IPS-15b (cell line): ENCODE data around the gene SLC5A1.

Source experiments
- H3K27me3 ChIP-seq: one replicate; pipeline ENCODE4 v1.6.1; 2013; ENCODE audit warnings: low read length; ENCODE audit not compliant: control insufficient read depth, insufficient read depth
- H3K36me3 ChIP-seq: one replicate; pipeline ENCODE4 v1.6.1; 2013; ENCODE audit warnings: low read length; ENCODE audit not compliant: control insufficient read depth, insufficient read depth
- H3K4me1 ChIP-seq: one replicate; pipeline ENCODE4 v1.6.1; 2013; ENCODE audit warnings: mild to moderate bottlenecking, low read length; ENCODE audit not compliant: control insufficient read depth, insufficient read depth
- H3K4me3 ChIP-seq: one replicate; pipeline ENCODE4 v1.5.1; 2013; ENCODE audit warnings: low read depth, low read length
- H3K9ac ChIP-seq: one replicate; pipeline ENCODE4 v1.6.1; 2013; ENCODE audit warnings: low read depth, mild to moderate bottlenecking, low read length
- H3K9me3 ChIP-seq: one replicate; pipeline ENCODE4 v1.6.1; 2013; ENCODE audit warnings: mild to moderate bottlenecking, low read length; ENCODE audit not compliant: control insufficient read depth, insufficient read depth

The SLC5A1 gene

DNA sequence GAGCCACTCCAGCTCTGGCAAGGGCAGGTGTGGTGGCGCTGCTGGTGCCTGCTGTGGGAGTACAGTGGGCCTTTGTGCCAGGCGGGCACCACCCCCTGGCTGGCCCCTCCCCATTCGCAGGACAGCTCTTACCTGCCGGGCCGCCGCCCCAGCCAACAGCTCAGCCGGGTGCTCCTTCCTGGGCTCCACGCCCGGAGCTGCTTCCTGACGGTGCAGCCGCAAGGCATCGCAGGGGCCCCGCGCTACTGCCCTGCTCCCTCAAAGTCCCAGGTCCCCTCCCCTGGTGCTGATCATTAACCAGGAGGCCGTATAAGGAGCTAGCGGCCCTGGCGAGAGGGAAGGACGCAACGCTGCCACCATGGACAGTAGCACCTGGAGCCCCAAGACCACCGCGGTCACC is at the start of gene SLC5A1:
TSS of gene SLC5A1 (plus strand) at position 338 of the 400 bp plus-strand sequence. CDS start at position 359, 21 bp downstream.
- H3K27me3 ChIP-seq = no peaks in the 10 kb centered on the region
- no peaks in the 10 kb centered on the region for H3K4me1 ChIP-seq
- no peaks in the 10 kb centered on the region for H3K36me3 ChIP-seq
- no peaks in the 10 kb centered on the region for H3K9me3 ChIP-seq
- no peak within 1 kb of the TSS for H3K4me3 ChIP-seq
- H3K9ac ChIP-seq = no peak within 1 kb of the TSS

DNA sequence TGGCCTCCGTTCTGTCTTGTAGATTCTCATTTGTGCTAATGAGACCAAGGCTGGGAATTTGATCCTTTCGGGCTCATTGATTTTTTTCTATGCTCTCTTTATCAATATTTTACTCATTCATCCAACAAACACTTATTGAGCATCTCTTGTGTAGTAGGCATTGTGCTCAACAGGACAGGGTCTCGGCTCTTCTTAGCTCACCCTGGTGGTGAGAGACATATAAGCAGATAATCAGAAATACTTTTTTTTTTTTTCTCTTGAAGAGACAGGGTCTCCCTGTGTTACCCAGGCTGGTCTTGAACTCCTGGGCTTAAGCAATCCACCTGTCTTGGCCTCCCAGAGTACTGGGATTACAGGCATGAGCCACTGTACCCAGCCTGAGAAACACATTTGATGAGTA is 48.0 kb upstream of the SLC5A1 start:
- no peak overlapping the region for H3K4me3 ChIP-seq
- H3K9ac ChIP-seq = no peak overlapping the region
- H3K9me3 ChIP-seq = no peaks in the 10 kb centered on the region
- H3K36me3 ChIP-seq = no peaks in the 10 kb centered on the region
- H3K27me3 ChIP-seq = no peaks in the 10 kb centered on the region
- no peaks in the 10 kb centered on the region for H3K4me1 ChIP-seq

DNA sequence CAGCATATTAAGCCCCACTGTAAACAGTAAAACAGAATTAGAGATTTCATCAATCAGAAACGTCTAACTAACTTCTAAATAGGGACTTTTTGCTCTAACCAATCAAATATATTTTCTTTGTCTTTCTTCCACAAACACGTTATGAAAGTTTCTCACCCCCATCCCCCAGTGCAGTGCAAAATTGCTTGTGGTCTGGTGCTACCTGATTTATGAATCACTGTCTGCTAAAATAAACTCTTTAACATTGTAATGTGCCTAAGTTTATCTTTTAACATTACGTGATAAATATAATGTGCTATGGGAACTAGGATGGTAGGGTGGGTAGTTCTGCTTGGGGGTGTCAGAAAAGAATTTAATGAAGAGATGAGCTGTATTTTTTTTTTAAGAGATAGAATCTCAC is 47.3 kb upstream of the SLC5A1 start:
- no peaks in the 10 kb centered on the region for H3K27me3 ChIP-seq
- H3K9ac ChIP-seq = no peak overlapping the region
- H3K36me3 ChIP-seq = no peaks in the 10 kb centered on the region
- no peak overlapping the region for H3K4me3 ChIP-seq
- H3K4me1 ChIP-seq = no peaks in the 10 kb centered on the region
- no peaks in the 10 kb centered on the region for H3K9me3 ChIP-seq

DNA sequence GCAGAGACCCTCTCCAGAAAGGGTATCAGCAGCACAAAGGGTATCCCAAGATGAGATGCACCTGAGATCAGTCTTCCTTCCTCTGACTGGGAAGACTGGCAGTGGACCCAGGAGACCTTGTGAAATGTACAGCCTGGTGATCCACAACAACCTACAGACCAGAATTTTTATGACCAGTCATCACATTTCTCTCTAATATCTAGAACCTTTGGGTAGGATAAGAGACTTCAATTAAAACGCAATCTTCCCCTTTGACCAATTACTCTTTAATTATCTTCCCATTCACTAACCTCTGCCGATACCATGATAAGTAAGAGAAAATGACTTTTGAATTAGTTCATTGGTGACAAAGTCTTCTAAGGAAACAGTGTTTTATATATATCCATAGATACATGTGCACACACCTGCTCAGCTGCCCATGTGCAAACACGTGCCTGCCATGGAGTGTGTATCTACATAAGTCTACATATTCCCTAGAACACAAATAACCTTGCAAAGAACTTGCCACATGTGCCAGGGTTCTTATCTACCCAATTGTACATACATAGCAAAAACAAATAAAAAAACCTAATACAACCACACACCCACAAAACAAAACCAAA is 44.2 kb upstream of the SLC5A1 start:
- no peaks in the 10 kb centered on the region for H3K4me1 ChIP-seq
- no peak overlapping the region for H3K9ac ChIP-seq
- no peaks in the 10 kb centered on the region for H3K36me3 ChIP-seq
- H3K27me3 ChIP-seq = no peaks in the 10 kb centered on the region
- H3K4me3 ChIP-seq = no peak overlapping the region
- no peaks in the 10 kb centered on the region for H3K9me3 ChIP-seq

DNA sequence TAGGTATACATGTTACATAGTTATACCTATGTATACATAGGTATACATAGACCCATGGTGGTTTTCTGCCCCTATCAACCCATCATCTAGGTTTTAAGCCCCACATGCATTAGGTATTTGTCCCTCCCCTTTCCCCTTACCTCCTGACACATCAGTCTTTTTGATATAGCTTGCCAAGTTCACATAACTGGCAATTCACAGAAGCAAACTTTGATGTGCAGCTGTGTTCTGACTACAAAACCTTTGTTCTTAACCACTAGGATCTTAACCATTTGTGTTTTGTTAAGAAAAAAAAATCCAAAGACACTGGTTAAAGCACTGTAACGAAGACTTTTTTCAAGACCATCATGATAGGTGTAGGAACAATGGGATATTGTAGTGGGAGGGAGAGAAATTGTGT is 42.9 kb upstream of the SLC5A1 start:
- Histone ChIP-seq H3K27me3 (no peaks in the 10 kb centered on the region), H3K4me1 (no peaks in the 10 kb centered on the region), H3K36me3 (no peaks in the 10 kb centered on the region), H3K4me3 (no peak overlapping the region), H3K9ac (no peak overlapping the region), H3K9me3 (no peaks in the 10 kb centered on the region)

DNA sequence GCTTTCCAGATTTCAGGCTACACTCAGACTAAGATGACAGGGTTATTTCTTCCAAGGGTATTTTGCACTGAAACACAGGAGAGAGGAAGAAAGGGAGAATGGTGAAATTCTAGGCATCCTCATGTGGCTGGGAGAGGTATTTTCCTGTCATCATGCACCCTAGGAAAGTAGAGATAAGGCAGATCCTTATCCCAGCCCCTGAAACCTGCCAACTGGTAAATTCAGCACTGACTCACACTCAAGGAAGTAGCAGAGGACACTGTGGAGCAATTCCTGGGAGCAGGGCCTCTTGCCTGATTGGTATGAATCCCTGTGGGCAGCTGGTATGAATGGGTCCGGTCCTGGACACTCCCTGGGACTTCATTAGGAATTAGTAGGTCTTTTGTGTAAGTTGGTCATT is 37.6 kb upstream of the SLC5A1 start:
- no peaks in the 10 kb centered on the region for H3K27me3 ChIP-seq
- H3K9me3 ChIP-seq = no peaks in the 10 kb centered on the region
- H3K4me3 ChIP-seq = no peak overlapping the region
- H3K4me1 ChIP-seq = no peaks in the 10 kb centered on the region
- no peaks in the 10 kb centered on the region for H3K36me3 ChIP-seq
- no peak overlapping the region for H3K9ac ChIP-seq

DNA sequence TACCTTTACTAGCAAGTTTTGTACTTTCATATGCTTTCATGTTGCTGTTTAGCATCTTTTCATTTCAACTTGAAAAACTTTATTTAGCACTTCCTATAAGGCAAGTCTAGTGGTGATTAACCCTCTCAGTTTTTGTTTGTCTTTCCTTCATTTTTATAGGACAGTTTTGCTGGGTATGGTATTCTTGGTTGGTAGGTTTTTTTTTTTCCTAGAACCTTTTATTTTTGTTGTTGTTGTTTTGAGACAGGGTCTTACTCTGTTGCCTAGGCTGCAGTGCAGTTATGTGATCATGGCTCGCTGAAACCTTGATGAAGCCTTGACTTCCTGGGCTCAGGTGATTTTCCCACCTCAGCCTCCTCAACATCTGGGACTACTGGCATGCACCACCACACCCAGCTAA is 29.9 kb upstream of the SLC5A1 start:
- H3K9me3 ChIP-seq = peaks cover 3% of the 10 kb centered on the region
- H3K27me3 ChIP-seq = no peaks in the 10 kb centered on the region
- no peaks in the 10 kb centered on the region for H3K36me3 ChIP-seq
- H3K4me1 ChIP-seq = no peaks in the 10 kb centered on the region
- no peak overlapping the region for H3K4me3 ChIP-seq
- H3K9ac ChIP-seq = no peak overlapping the region

DNA sequence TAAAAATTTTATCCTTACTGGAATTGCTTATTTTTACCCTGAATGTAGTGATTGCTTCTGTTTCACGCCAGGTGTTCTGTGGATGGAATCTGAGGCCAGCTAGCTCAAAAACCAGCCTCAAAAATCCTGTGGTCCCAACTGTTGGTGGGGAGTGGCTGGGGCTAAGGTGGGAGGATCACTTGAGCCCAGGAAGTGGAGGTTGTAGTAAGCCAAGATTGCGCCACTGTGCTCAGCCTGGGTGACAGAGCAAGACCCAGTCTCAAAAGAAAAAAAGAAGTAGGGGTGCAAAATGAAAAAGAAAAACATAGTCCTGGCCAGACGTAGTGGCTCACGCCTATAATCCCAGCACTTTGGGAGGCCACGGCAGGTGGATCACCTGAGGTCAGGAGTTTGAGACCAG is 27.0 kb upstream of the SLC5A1 start:
- peaks cover 3% of the 10 kb centered on the region for H3K9me3 ChIP-seq
- H3K4me1 ChIP-seq = no peaks in the 10 kb centered on the region
- H3K9ac ChIP-seq = no peak overlapping the region
- no peaks in the 10 kb centered on the region for H3K36me3 ChIP-seq
- no peaks in the 10 kb centered on the region for H3K27me3 ChIP-seq
- H3K4me3 ChIP-seq = no peak overlapping the region

DNA sequence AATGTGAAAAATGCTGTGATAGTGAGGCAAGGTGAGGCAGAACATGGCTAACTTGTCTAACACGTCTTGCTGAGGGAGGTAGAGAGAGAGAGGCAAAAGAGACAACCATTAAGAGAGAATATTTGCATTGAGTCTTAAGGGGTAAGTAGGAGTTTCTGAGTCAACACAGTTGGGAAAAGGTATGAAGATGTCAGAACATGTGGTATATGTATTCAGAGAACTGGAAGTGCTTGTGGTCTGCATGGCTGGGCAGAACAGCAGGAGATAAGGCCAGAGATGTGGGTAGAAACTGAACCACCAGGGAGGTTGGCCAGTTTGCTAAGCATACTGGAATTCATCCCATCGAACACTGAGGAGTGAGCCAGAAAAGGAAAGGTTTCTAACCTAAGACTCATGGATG is 25.0 kb upstream of the SLC5A1 start:
- no peaks in the 10 kb centered on the region for H3K36me3 ChIP-seq
- peaks cover 3% of the 10 kb centered on the region for H3K9me3 ChIP-seq
- no peak overlapping the region for H3K4me3 ChIP-seq
- H3K4me1 ChIP-seq = no peaks in the 10 kb centered on the region
- no peak overlapping the region for H3K9ac ChIP-seq
- H3K27me3 ChIP-seq = no peaks in the 10 kb centered on the region

DNA sequence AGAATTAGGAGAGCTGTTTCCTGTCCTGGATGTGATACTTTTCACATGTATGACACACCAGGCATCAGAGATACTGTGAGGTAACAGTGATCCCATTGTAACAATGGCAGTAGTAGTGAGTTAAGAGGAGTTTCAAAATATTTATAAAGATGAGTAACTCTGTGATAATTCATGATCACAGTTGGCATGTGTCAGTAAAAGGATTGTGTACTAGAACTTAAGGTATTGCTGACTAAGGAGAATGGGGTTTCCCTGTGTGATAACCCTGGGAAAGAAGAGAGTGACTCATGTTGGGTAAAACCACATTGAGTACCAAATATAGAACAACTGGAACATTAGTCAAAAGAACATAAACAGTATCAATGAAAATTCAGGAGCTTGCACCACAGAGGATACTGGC is 22.9 kb upstream of the SLC5A1 start:
- H3K9me3 ChIP-seq = no peaks in the 10 kb centered on the region
- no peak overlapping the region for H3K9ac ChIP-seq
- no peak overlapping the region for H3K4me3 ChIP-seq
- no peaks in the 10 kb centered on the region for H3K36me3 ChIP-seq
- H3K4me1 ChIP-seq = peaks cover 8% of the 10 kb centered on the region
- no peaks in the 10 kb centered on the region for H3K27me3 ChIP-seq

DNA sequence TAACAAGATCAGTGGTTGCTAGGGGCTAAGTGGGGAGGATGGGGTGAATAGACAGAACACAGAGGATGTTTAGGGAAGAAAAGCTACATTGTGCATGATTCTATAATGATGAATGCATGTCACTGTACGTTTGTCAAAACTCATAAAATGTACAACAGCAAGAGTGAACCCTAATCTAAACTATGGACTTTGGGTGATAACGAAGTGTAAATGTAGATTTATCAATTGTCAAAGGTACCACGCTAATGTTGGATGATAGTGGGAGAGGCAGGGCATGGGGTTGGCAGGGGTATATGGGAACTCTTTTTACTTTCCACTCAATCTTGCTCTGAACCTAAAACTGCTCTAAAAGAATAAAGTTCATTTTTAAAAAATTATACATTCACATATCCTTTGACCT is 21.3 kb upstream of the SLC5A1 start:
- H3K36me3 ChIP-seq = no peaks in the 10 kb centered on the region
- H3K4me1 ChIP-seq = peaks cover 8% of the 10 kb centered on the region
- H3K9me3 ChIP-seq = no peaks in the 10 kb centered on the region
- H3K9ac ChIP-seq = no peak overlapping the region
- H3K4me3 ChIP-seq = no peak overlapping the region
- no peaks in the 10 kb centered on the region for H3K27me3 ChIP-seq

DNA sequence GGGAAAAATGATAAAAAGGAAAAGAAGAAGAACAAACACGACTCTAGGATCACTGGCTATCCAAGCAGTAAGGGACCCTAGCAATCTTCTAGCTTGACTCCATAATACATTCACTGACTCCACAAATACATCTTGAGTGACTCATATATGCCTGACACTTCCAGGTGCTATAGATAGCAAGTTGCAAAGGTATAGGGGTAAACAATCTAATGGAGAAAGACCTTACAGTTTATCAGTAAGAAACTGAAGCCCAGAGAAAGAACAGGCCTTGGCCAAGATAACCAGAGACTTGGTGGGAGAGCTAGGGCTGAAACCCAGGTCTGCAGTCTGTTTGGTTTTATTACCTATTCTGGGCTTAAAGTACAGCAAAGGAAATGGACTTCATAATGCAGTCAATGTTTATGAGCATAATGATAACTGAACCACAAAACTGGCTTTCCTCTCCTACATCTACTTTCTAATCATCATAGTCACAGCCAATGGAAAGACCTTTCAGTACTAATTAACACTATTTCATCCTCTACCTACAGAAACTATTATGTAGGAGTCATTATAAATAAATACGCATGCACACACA is 19.7 kb upstream of the SLC5A1 start:
- H3K9me3 ChIP-seq = no peaks in the 10 kb centered on the region
- no peaks in the 10 kb centered on the region for H3K27me3 ChIP-seq
- H3K36me3 ChIP-seq = no peaks in the 10 kb centered on the region
- no peak overlapping the region for H3K9ac ChIP-seq
- H3K4me1 ChIP-seq = peaks cover 8% of the 10 kb centered on the region
- H3K4me3 ChIP-seq = no peak overlapping the region
